HUES6 (cell line): Measurements from ENCODE around the gene RASD1.

Experiments used
- H3K27ac ChIP-seq: 2 replicates; pipeline ENCODE4 v1.7.0; 2013; ENCODE audit warnings: low read depth, mild to moderate bottlenecking, low read length, inconsistent platforms
- H3K27me3 ChIP-seq: 2 replicates; pipeline ENCODE4 v1.6.1; 2013; ENCODE audit warnings: low read length; ENCODE audit not compliant: control insufficient read depth, insufficient read depth
- H3K36me3 ChIP-seq: 2 replicates; pipeline ENCODE4 v1.6.1; 2013; ENCODE audit warnings: low read length; ENCODE audit not compliant: control insufficient read depth, insufficient read depth
- H3K4me1 ChIP-seq: 2 replicates; pipeline ENCODE4 v1.6.1; 2013; ENCODE audit warnings: low read length; ENCODE audit not compliant: control insufficient read depth, insufficient read depth
- H3K4me3 ChIP-seq: 2 replicates; pipeline ENCODE4 v1.5.1; 2013; ENCODE audit warnings: low read depth, low read length
- H3K9ac ChIP-seq: one replicate; pipeline ENCODE4 v1.6.1; 2013; ENCODE audit warnings: mild to moderate bottlenecking, low read length
- H3K9me3 ChIP-seq: 2 replicates; pipeline ENCODE4 v1.6.1; 2013; ENCODE audit warnings: low read depth, low read length; ENCODE audit not compliant: control insufficient read depth, insufficient read depth

Gene RASD1

DNA sequence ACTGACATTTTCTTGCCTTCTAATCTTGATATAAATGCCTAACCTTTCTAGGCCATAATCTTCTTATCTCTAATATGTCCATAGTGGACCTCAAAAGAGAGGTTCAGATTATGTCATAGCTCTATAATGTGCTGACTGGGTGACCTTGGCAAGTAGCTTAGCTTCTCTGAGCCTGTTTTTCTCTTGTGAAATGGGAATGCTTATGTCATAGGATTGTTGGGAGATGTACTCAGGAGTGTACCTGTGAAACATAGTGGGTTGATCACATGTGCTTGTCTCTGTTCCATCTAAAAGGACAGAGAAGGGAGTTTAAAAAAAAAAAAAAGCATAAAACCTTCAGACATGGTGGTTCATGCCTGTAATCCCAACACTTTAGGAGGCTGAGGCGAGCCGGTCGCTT is 17.0 kb downstream of the RASD1 start:
- peaks cover 8% of the 10 kb centered on the region; the same call in 1 of the 2 replicates for H3K4me1 ChIP-seq
- no peaks in the 10 kb centered on the region for H3K27me3 ChIP-seq
- no peak overlapping the region for H3K9ac ChIP-seq
- no peaks in the 10 kb centered on the region for H3K9me3 ChIP-seq
- peaks cover 39% of the 10 kb centered on the region for H3K36me3 ChIP-seq
- H3K27ac ChIP-seq, result no peak overlapping the region
- no peak overlapping the region for H3K4me3 ChIP-seq

GRCh38 chr17:17476865-17477467 is 19.2 kb downstream of the RASD1 start, which contains the start of gene MED9:
Gene MED9 (plus strand): TSS chr17:17477000. CDS start chr17:17477042, 42 bp downstream.
- Histone ChIP-seq H3K9me3 (no peaks in the 10 kb centered on the region), H3K4me1 (peaks cover 8% of the 10 kb centered on the region; the same call in 1 of the 2 replicates), H3K27me3 (no peaks in the 10 kb centered on the region)

DNA sequence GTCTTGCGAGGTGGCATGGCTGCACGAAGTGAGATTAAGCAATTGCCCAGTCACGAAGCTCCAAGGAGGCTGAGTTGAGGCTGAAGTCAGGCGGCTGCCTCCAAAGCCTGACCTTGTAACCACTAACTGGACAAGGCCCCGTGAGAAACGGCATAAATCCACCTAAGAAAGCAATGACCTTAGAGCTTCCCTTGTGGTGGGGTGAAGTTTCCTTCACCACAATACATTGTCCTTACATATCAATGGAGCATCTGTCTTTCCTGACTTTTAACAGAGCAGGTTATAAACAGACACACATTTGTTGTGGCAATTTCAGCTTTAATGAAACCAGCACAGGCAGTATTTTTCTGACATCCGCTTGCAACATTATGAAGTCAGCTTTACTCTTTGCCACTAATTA is 21.9 kb downstream of the RASD1 start:
- H3K4me1 ChIP-seq, result peaks cover 8% of the 10 kb centered on the region; the same call in 1 of the 2 replicates
- H3K27me3 ChIP-seq, result peaks cover 6% of the 10 kb centered on the region; the same call in 1 of the 2 replicates
- H3K9me3 ChIP-seq, result no peaks in the 10 kb centered on the region
- no peak overlapping the region for H3K9ac ChIP-seq
- no peak overlapping the region for H3K27ac ChIP-seq
- H3K36me3 ChIP-seq, result peaks cover 7% of the 10 kb centered on the region; the same call in 1 of the 2 replicates
- H3K4me3 ChIP-seq, result no peak overlapping the region

More at GRCh38 chr17:17476865-17477467, 19.2 kb downstream of the RASD1 start, which contains the start of gene MED9:
- peaks cover 27% of the 10 kb centered on the region; the same call in 1 of the 2 replicates for H3K36me3 ChIP-seq
- H3K27ac ChIP-seq, result peak within 1 kb of the TSS; percentile 78
- peak within 1 kb of the TSS; percentile 98 for H3K4me3 ChIP-seq
- peak within 1 kb of the TSS; percentile 94 for H3K9ac ChIP-seq

DNA sequence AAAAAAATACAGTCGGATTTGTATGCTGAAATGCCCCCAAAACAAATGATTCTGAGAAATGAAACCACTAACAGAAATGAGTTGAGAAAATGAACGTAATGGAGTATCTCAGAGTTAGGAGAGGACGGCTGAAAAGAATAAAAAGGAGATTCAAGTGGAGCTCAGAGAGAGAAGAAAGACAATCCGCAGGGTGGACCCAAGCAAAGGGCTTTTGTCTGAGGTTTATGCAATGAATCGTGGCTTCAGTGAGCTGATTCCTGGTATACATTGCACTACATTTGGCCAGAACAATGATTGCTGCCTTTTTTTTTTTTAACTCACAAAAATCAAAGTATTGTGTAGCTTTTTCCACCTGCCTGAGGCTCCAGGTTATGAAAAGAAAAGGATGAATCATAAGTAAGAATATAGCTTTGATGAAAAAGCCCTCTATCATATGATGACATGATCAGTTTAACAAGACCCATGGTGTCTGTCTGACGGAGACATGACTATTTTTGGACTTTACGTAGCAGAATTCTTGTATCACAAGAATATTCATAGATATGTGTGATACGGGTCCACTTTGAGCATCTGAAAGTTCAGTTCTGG is 23.8 kb downstream of the RASD1 start:
- H3K4me3 ChIP-seq, result no peak overlapping the region
- H3K36me3 ChIP-seq, result 0 out of 2 replicates have a peak, but pooled peaks cover 2% of the 10 kb centered on the region
- no peaks in the 10 kb centered on the region for H3K4me1 ChIP-seq
- no peak overlapping the region for H3K27ac ChIP-seq
- no peaks in the 10 kb centered on the region for H3K9me3 ChIP-seq
- H3K9ac ChIP-seq, result no peak overlapping the region
- H3K27me3 ChIP-seq, result peaks cover 6% of the 10 kb centered on the region; the same call in 1 of the 2 replicates

DNA sequence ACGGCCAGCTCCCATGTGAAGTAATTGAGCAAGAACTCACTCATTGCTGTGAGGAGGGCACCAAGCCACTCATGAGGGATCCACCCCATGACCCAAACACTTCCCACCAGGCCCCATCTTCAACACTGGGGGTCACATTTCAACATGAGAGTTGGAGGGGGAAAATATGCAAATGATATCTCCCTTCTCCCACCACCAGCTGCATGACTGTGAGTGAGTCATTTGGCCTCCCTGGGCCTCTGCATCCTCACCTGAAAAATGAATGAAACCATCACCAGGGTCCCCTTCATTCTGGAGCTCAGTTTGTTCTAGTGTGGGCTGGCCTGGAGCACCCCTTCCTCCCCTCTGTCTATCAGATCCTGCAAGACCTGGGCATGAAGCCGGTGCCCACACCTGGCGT is 26.2 kb downstream of the RASD1 start:
- no peak overlapping the region for H3K9ac ChIP-seq
- peaks cover 10% of the 10 kb centered on the region; the same call in 1 of the 2 replicates for H3K27me3 ChIP-seq

DNA sequence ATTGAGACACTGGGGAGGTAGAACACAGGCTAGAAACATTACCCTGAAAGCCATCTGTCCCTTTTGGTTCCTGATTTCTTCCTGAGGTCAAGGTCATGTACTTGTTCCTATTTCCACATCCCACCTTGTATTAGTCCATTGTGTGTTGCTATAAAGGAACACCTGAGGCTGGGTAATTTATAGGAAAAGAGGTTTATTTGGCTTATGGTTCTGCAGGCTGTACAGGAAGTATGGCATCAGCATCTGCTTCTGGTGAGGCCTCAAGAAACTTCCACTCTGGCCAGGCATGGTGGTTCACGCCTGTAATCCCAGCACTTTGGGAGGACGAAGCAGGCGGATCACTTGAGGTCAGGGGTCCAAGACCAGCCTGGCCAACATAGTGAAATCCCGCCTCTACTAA is 26.8 kb downstream of the RASD1 start:
- Histone ChIP-seq H3K4me3 (no peak overlapping the region), H3K36me3 (no peaks in the 10 kb centered on the region), H3K27me3 (peaks cover 15% of the 10 kb centered on the region; the same call in 1 of the 2 replicates), H3K9ac (no peak overlapping the region), H3K4me1 (no peaks in the 10 kb centered on the region), H3K9me3 (no peaks in the 10 kb centered on the region), H3K27ac (no peak overlapping the region)

More for the DNA sequence above, 26.2 kb downstream of the RASD1 start:
- H3K27ac ChIP-seq, result no peak overlapping the region
- no peaks in the 10 kb centered on the region for H3K36me3 ChIP-seq
- H3K9me3 ChIP-seq, result no peaks in the 10 kb centered on the region
- H3K4me3 ChIP-seq, result no peak overlapping the region
- H3K4me1 ChIP-seq, result no peaks in the 10 kb centered on the region

GRCh38 chr17:17468217-17469010 is 27.8 kb downstream of the RASD1 start:
- Histone ChIP-seq H3K27ac (no peak overlapping the region), H3K4me1 (no peaks in the 10 kb centered on the region), H3K36me3 (no peaks in the 10 kb centered on the region), H3K27me3 (peaks cover 15% of the 10 kb centered on the region; the same call in 1 of the 2 replicates), H3K9me3 (no peaks in the 10 kb centered on the region), H3K9ac (no peak overlapping the region), H3K4me3 (no peak overlapping the region)

GRCh38 chr17:17467720-17468119 is 28.5 kb downstream of the RASD1 start:
- no peak overlapping the region for H3K4me3 ChIP-seq
- H3K9ac ChIP-seq, result no peak overlapping the region
- peaks cover 15% of the 10 kb centered on the region; the same call in 1 of the 2 replicates for H3K27me3 ChIP-seq
- no peaks in the 10 kb centered on the region for H3K4me1 ChIP-seq
- no peaks in the 10 kb centered on the region for H3K36me3 ChIP-seq
- H3K27ac ChIP-seq, result no peak overlapping the region
- H3K9me3 ChIP-seq, result no peaks in the 10 kb centered on the region

DNA sequence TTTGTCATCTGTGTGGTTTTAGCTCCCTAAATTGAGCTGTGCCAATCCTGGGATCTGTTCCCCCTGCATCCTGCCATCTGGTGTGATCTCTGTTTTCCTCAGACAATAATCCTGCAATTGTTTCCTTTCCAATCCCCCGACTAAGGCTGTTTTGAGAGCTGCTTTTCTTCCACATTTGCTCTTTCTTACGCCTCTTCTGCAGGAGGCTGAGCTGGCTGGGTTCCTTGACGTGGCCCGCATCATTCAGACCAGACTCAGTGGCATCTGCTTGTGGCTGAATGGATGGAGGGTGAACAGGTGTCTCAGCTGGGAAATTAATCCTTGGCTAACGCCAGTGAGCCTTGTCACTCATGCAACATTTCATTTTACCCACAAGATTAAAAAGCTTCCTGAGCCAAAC is 29.2 kb downstream of the RASD1 start:
- H3K9ac ChIP-seq, result no peak overlapping the region
- no peaks in the 10 kb centered on the region for H3K9me3 ChIP-seq
- H3K4me1 ChIP-seq, result no peaks in the 10 kb centered on the region
- H3K27me3 ChIP-seq, result peaks cover 15% of the 10 kb centered on the region; the same call in 1 of the 2 replicates
- no peaks in the 10 kb centered on the region for H3K36me3 ChIP-seq
- no peak overlapping the region for H3K27ac ChIP-seq
- no peak overlapping the region for H3K4me3 ChIP-seq

GRCh38 chr17:17466511-17466910 is 29.7 kb downstream of the RASD1 start:
- Histone ChIP-seq H3K27me3 (peaks cover 15% of the 10 kb centered on the region; the same call in 1 of the 2 replicates), H3K4me1 (no peaks in the 10 kb centered on the region), H3K4me3 (no peak overlapping the region), H3K9ac (no peak overlapping the region), H3K9me3 (no peaks in the 10 kb centered on the region), H3K27ac (no peak overlapping the region), H3K36me3 (no peaks in the 10 kb centered on the region)
